Measurements from ENCODE around the gene UTP25.
"Not testable (repeated sequence)": the region's sequence is repeated elsewhere in the genome, so short reads cannot be mapped to it uniquely, and the experiment has no call there.

Gene UTP25

DNA sequence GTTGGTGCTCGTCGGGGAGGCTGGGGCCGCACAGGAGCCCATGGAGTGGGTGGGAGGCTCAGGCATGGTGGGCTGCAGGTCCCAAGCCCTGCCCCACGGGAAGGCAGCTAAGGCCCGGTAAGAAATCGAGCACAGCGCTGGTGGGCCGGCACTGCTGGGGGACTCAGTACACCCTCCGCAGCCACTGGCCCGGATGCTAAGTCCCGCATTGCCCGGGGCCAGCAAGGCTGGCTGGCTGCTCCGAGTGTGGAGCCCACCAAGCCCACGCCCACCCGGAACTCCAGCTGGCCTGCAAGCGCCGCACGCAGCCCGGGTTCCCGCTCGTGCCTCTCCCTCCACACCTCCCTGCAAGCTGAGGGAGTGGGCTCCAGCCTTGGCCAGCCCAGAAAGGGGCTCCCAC is 71.1 kb downstream of the UTP25 start:
- not testable (repeated sequence) for H3K27ac ChIP-seq (ENCODE audit: low read depth, low read length); H3K36me3 ChIP-seq (ENCODE audit: control insufficient read depth, insufficient read depth, low read length); H3K4me1 ChIP-seq (ENCODE audit: control insufficient read depth, insufficient read depth, low read length); H3K4me3 ChIP-seq (ENCODE audit: low read length); H3K9ac ChIP-seq (ENCODE audit: low read length); H3K27me3 ChIP-seq (ENCODE audit: control insufficient read depth, insufficient read depth, low read length)

DNA sequence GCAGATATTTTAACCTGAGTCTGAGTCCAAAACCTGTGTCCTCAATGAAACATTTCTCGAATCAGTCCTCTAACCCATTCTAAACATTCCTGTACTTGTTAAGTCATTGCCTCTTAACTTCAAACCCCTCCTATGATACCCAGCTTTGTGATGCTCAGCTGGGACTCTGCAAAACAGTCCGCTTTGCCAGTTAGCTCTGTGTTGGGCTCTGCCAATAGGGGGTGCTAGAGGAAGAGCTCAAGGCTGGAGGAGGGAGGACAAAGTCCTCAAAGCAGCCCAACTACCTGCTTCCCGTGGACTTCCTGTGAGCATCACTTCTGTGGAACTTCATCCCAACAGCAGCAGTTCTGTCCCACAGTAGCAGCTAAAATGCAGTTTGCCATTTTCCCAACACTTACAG is 72.2 kb downstream of the UTP25 start:
- Histone ChIP-seq H3K27me3 (ENCODE audit: control insufficient read depth, insufficient read depth, low read length) (no peaks in the 10 kb centered on the region), H3K4me1 (ENCODE audit: control insufficient read depth, insufficient read depth, low read length) (no peaks in the 10 kb centered on the region), H3K27ac (ENCODE audit: low read depth, low read length) (no peak overlapping the region), H3K9ac (ENCODE audit: low read length) (no peak overlapping the region), H3K4me3 (ENCODE audit: low read length) (no peak overlapping the region), H3K36me3 (ENCODE audit: control insufficient read depth, insufficient read depth, low read length) (no peaks in the 10 kb centered on the region)

DNA sequence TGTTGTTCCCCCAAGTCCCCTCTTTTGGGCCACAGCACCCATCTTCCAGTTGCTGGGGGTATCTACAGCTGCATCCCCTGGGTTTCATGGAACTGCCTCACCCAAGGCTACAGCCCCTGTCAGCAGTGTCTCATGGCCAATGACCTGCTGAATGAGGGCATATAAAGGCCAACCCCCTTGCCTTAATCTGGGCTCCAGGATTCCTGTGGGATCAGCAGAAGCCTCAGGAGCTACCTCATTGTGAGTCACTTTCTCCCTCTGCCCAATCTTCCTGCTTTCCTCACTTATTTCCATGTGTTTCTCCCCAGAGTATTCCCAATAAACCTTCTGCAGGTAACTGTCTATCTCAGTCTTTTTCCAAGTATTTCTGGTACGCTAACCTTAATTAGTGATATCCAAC is 73.0 kb downstream of the UTP25 start:
- H3K4me3 ChIP-seq (ENCODE audit: low read length) = no peak overlapping the region
- no peaks in the 10 kb centered on the region for H3K4me1 ChIP-seq (ENCODE audit: control insufficient read depth, insufficient read depth, low read length)
- no peak overlapping the region for H3K27ac ChIP-seq (ENCODE audit: low read depth, low read length)
- no peaks in the 10 kb centered on the region for H3K27me3 ChIP-seq (ENCODE audit: control insufficient read depth, insufficient read depth, low read length)
- H3K9ac ChIP-seq (ENCODE audit: low read length) = no peak overlapping the region
- H3K36me3 ChIP-seq (ENCODE audit: control insufficient read depth, insufficient read depth, low read length) = no peaks in the 10 kb centered on the region

DNA sequence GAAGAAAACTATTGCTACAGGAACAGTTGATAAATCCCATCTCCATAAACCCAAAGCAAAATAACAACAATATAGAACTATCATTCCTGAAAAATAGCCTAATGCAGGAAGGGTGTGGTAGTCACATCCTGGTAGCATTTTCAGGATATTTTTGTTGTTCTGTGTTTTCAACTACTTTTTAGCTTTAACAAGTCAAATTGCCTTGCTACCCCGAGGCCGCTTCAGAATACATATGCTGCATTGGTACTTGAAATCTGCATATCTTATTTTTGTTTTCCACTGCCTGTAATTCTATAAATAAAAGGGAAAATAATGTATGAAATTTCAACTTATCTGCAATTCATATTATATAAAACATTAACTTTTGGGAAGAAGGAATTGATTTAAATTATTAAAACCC is 73.4 kb downstream of the UTP25 start:
- Histone ChIP-seq H3K9ac (ENCODE audit: low read length) (no peak overlapping the region), H3K4me3 (ENCODE audit: low read length) (no peak overlapping the region), H3K27ac (ENCODE audit: low read depth, low read length) (no peak overlapping the region), H3K4me1 (ENCODE audit: control insufficient read depth, insufficient read depth, low read length) (no peaks in the 10 kb centered on the region), H3K36me3 (ENCODE audit: control insufficient read depth, insufficient read depth, low read length) (no peaks in the 10 kb centered on the region), H3K27me3 (ENCODE audit: control insufficient read depth, insufficient read depth, low read length) (no peaks in the 10 kb centered on the region)

DNA sequence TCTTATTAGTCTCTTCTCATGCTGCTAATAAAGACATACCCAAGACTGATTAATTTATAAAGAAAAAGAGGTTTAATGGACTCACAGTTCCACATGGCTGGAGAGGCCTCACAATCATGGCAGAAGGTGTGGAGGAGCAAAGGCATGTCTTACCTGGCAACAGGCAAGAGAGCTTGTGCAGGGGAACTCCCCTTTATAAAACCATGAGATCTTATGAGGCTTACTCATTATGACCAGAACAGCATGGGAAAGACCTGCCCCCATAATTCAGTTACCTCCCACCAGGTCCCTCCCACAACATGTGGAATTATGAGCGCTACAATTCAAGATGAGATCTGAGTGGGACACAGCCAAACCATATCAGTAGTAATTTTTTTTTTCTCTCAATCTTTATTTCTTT is 77.0 kb downstream of the UTP25 start:
- H3K4me3 ChIP-seq (ENCODE audit: low read length); H3K4me1 ChIP-seq (ENCODE audit: control insufficient read depth, insufficient read depth, low read length); H3K27me3 ChIP-seq (ENCODE audit: control insufficient read depth, insufficient read depth, low read length); H3K9ac ChIP-seq (ENCODE audit: low read length); H3K27ac ChIP-seq (ENCODE audit: low read depth, low read length); H3K36me3 ChIP-seq (ENCODE audit: control insufficient read depth, insufficient read depth, low read length): not testable (repeated sequence)
